ENCODE measurements around the gene CAPSL.
"Not testable (repeated sequence)": the region's sequence is repeated elsewhere in the genome, so short reads cannot be mapped to it uniquely, and the experiment has no call there.

The CAPSL gene

DNA sequence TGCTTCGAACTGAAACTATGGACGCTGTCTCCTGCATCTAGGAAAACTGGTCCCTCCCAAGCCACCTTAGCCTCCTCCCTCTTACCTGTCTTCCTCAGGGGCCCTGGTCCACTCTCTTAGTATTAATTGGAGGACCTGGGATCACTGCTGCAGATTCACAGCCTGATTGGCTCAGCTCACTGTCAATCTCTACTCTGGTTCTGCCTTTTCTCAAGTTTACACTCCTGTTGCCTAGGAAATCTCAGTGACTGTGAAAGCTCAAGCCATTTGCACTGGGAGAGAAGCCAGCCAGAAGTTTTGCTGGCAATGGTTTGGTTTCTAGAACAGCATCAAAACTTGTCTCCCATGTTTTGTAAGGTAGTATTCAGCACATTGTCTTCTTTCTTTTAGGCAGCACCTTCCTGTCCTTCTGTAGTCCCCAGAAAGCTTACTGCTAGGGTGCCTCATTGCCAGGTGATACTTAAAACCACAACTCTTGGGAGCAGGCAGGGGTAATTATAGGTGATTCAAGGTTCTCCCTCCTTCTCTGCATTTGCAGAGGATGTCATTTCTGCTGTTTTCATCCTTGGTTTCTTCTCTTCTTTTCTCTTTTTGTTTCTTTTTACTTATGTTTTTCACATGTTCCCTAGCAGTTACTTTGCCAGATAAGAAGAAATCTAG is at the start of gene CAPSL:
Gene CAPSL, minus strand, starts transcription at position 55 of the 660 bp plus-strand sequence. CDS start 17,502 bp downstream, outside the sequence.
- DNase-seq (ENCODE audit: low read depth in 4 of 4, low spot score in 1 of 4), result no peak

DNA sequence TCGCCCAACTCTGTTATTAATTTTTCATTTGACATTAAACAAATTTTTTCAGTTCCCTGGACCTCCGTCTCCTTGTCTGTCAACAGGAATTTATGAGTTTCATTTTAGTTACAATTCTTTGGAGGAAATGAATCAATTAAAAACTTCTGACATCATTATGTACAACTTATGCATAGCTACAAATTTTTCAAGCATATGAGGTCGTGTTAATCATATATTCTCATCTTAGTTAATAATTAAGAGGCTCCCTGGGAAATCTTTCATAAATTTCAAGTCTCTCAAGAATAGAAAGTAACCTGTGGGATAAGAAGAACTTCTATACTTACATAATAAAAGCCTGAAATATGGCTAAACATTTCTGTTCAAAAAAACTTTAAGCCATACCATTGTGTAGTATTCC is 49.4 kb upstream of the CAPSL start:
- DNase-seq (ENCODE audit: low read depth in 4 of 4, low spot score in 1 of 4), result no peak

DNA sequence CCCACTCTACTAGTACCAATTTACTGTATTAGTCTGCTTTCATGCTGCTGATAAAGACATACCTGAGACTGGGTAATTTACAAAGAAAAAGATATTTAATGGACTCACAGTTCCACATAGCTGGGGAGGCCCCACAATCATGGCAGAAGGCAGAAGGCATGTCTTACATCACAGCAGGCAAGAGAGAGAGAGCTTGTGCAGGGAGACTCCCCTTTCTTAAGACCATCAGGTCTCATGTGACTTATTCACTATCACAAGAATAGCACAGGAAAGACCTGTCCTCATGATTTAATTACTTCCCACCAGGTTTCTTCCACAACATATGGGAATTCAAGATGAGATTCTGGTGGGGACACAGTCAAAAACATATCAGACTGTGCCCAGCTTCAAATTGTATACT is 41.3 kb upstream of the CAPSL start:
- DNase-seq (ENCODE audit: low read depth in 4 of 4, low spot score in 1 of 4), result no peak

DNA sequence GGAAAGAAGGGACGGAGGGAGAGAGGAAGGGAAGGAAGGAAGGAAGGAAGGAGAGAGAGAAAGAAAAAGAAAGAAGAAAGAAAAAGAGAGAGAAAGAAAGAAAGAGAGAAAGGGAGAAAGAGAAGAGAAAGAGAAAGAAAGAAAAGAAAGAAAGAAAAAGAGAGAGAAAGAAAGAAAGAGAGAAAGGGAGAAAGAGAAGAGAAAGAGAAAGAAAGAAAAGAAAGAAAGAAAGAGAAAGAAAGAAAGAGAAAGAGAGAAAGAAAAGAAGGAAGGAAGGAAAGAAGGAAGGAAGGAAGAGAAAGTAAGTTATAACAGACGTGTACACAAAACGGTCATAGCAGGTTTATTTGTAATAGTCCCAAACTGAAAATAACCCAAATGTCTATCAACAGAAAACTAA is 38.4 kb upstream of the CAPSL start:
- not testable (repeated sequence) for DNase-seq (ENCODE audit: low read depth in 4 of 4, low spot score in 1 of 4)

DNA sequence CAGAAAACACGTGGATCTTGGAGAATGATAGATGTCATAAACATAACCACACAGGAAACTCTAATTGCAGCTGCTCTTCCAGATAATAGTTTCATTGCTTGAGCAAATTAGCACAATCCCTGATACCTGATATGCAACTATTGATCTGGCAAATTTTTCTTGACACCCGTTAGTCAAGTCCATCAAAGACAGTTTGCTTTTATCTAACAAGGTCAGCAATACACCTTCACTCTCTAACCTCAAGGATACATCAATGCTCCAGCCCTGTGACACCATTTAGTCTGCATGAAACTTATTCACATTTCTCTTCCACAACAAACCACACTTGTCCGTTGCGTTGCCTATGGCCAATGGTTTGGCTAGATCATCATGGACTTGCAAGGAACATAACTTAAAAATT is 36.1 kb upstream of the CAPSL start:
- DNase-seq (ENCODE audit: low read depth in 4 of 4, low spot score in 1 of 4), result no peak

DNA sequence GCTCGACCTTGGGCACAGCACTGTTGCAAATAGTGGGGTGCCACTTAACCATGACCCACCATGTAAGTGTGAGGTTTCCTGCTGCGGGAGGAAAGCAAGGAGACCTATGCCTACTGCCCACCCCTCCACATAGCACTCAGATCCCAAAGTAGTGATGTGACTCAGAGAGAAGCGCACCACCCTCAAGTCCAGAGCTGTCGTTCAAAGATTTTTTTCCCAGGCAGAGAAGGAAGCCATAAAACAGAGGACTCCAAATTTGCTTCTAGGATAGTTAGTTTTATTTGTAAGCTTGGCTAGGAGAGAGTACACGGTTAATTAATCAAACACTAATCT is 33.4 kb upstream of the CAPSL start:
- DNase-seq (ENCODE audit: low read depth in 4 of 4, low spot score in 1 of 4), result no peak

DNA sequence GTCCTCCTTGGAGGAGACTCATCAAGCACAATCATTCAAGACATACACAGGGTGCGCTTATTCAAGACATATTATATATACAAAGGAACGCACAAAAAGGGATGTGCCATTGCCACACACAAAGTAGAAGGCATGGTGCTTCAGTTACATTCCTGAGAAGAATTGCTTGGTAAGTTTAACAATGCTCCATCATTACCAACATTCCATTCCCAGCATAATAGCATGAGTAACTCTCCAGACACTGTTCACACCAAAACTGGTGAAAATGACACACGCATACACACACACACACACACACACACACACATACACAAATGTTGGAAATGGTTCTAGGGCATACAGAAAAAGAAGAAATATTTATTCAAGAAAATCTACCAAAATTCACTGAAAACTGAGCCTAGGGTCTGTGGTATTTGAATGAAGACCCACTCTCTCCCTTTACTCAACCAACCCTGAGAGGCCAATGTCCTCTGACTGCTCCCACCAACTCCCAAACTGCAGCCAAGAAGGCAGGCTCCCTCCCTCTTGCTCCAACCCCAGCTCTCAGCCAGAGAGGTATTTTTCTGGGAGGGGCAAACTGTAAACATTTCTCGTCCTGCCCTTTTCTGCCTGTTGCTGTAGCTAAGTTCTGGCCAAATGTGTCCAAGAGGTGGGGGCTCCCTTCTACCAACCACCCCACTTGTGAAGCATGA is 32.9 kb upstream of the CAPSL start:
- no peak for DNase-seq (ENCODE audit: low read depth in 4 of 4, low spot score in 1 of 4)

DNA sequence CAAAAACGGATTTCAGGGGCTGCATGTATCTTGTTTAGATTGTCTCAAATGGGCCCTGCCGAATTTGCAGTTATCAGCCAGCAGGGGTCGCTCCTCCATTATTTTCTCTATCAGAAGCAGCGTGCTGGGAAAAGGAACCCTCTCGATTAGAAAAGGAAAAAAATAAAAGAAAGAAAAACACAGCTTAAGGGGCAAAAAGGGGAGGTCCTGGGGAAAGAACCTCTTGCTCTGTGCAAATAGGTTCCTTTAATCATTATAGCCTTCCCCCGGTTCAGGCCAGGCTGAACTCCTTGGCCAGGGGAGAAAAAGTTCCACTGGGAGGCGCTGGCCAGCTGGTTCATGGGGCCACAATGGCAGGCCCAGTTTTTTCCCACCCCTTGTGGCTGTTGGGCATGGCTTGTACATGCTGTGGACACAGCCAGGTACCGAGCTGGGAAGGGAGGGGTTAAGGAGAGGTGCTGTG is 25.0 kb upstream of the CAPSL start:
- DNase-seq (ENCODE audit: low read depth in 4 of 4, low spot score in 1 of 4), result peak in 1 of 4 experiments; percentile 10

DNA sequence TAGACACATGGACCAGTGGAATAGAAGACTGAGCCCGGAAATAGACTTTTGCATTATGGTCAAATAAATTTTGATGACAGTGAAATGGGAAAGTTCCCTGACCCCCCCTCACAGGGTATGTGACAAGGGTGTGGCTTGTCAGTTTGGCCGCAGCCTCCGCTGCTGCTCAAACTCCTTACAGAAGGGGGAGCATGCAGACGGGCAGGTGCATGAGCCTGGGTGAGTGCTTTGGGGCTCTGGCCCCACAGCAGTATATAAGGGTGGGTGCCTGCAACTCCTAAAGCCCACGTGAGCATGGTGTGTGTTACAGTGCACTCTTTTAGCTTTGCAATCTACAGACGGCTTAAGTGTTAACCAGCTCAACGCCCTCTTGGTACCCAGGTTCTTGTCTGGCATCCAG is 21.9 kb upstream of the CAPSL start:
- DNase-seq (ENCODE audit: low read depth in 4 of 4, low spot score in 1 of 4), result no peak

DNA sequence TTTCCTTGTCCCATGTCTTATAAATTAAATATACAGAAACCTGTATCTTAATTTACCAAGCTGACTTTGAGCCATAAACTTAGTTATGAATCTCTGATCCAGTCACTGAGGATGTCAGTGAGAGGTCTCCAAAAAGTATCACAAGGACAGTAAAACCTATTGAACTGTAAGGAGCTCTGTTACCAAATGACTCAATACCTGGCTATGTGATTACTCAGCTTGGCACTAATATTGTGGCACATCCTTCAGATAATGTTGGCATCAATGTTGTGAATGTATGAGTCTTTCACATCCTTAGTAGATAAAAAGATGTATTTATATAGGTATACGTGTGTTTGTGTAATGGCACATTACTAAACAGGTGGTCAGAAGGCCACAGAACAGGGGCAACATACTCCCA is 18.0 kb upstream of the CAPSL start:
- DNase-seq (ENCODE audit: low read depth in 4 of 4, low spot score in 1 of 4), result no peak

DNA sequence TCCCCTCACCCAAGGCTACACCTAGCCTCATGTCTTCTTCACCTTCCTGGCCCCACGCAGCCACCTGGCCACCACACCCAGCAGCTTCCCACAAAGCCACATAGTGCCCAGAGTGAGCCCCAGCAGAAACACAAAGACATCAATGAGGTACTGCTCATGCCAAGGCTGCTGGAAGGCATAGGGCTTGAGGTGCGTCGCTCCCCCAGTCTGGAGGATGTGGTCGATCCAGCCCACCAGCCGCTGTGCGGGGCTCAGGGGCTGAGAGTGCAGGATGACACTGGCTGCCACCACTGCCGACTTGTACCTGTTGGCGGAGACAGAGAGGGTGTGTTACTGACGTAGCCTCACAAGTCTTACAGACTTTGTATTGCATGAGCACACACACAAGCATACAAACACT is 15.8 kb upstream of the CAPSL start:
- DNase-seq (ENCODE audit: low read depth in 4 of 4, low spot score in 1 of 4), result no peak

DNA sequence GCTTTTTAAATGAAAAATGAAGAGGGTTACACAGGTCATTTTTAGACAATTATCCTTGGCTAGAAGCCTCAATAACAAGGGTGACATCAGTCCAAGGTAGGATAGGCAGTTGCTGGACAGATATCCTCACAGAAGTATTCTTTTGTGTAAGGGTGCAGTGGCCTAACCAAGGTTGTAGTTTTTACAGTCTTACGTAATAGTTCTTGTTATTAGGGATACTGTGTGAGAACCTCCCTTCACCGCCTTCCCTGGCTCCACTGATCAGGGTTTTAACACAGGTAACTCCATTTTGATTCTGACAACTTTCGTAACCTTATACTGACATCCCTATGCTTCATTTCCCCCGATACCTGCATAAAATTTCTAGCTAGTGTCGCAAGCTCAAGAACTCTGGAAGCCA is 8.7 kb upstream of the CAPSL start:
- no peak for DNase-seq (ENCODE audit: low read depth in 4 of 4, low spot score in 1 of 4)

DNA sequence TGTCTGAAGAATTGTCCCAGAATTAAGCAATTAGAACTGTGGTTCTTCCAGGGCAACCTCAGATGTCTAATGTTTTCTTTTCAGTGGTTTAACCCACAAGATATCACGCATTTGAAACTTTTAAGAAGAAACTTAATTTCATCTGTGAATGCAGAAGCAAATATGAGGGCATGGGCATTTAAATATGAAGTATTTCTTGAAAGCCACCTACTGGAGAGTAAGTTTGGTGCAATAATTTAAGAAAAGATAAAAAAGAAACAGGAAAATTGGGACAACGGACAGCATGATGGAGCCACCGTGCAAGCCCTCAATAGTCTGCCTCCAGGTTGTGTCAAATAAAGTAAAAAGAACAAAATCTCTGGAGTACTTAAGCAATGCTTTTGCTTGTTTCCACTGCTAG is 1.2 kb upstream of the CAPSL start:
- DNase-seq (ENCODE audit: low read depth in 4 of 4, low spot score in 1 of 4), result no peak

DNA sequence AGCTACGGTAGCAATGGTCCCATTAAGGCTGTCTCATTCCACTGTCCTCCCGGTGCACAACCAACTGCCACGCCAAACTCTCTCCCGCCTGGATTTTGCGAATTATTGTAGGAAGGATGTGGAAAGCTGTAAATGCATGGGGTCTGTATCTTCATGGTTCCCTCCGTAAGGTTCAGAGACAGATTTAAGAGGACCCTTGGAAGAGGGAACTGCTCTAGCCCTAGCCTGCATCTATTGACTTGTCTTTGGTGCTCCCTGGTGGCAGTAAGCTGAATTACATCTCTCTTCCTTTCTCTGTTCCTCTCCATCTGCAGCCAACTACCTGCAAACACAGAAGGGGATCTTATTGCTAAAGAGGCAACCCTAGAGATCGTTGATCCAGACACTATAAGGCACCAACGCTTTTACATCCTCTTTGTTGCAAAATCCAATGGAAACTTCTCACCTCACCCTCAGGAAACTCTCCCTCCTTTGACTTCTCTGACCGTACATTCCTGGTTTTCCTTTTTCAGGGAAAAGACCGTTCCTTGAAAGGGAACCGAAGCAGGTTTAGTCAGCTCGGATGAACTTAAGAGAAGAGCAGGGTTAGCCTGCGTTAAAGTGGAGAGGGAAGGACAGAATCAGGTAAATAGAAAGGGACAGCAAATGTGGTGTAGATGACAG is 11.9 kb downstream of the CAPSL start:
- DNase-seq (ENCODE audit: low read depth in 4 of 4, low spot score in 1 of 4), result peak in 2 of 4 experiments; percentile 61 to 62

DNA sequence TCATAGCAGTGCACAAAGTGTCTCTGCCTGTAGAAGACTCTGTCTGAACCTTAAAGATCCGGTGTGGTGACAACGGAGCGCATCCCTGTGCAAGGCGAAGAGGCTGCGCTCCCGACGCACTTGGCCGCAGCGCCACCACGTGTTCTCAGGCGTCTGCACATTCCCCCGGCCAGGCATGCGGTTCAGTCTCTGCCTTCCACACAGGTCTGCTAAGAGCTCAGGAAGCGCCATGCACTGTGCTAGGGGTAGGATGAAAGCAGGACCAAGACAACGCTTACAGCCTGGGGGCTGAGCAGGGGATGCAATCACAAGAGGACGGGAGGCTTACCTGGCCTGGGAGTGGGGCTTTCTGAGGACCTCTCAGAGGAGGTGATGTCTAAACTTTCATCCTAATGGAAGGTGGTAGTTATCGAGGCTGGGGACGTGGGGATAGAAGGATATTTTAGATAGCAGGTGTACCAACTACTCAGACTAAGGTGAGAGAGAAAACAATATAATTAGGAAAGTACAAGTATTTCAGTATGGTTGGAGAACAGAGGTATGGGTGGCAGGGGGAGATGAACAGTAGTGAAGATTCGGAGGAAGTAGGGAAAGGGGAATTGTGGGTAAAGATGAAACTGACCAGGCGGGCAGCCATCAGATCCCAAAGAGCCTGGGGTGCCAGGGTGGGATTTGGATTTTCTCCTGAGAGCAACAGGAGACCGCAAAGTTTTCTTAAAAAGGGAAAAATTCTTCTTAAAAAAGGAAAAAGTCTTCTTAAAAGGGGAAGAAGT is 13.3 kb downstream of the CAPSL start:
- peak; percentile 64 to 81 (median 72) for DNase-seq (ENCODE audit: low read depth in 4 of 4, low spot score in 1 of 4)

DNA sequence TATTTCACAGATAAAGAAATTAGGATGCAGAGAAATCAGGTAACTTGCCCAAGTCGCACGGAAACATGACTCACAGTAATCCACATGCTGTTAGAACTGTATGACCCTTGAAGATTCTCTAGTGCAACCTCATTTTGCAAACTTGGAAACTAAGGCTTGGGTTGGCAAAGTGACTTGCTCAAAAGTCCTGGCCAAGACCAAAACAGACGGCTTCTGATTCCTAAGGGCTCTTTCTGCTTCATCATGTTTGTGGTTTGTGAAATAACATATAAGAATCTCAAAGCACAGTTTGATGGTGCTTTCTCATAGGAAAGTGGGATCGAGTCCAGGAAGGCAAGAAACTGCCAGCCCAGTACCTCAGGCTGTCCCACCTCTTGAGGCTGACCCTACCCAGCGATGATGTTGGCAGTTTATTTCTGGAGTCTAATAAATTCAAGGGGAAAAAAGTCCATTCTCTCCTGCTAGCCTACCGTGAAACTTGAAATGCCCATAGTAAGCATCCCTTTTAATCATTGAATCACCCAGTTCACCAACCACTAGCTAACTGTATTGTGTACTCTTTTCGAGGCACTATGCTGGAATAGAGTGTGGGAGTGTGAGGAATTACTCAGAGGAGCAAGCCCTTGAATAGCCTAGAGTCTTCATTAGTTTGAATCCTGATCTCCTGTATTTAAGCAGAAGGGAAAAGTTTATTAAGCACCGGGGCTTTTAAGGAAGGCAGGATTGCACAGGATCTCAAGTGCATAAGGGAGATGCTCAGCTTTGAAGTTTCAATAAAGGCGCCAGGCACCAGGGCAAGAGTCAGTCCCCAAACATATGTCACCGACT is 14.1 kb downstream of the CAPSL start:
- no peak for DNase-seq (ENCODE audit: low read depth in 4 of 4, low spot score in 1 of 4)

DNA sequence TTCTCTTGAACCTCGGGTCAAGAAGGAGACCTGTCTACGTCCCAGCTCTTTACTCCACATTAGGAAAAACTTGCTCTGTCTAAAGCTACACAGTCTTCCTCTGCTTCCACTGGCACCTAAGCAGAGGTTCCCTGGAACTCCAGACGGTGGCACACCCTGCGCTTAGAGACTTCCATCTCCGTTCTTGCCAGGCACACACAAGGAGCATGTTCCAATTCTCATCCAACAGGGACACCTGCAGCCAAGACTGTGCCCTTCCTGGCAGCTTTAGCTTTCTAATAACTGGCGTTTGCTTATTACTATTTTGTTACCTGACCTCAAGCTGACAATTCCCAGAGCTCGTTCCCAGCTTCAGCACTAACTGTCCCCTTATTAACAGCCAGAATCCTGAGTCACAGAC is 16.0 kb downstream of the CAPSL start:
- DNase-seq (ENCODE audit: low read depth in 4 of 4, low spot score in 1 of 4), result no peak

DNA sequence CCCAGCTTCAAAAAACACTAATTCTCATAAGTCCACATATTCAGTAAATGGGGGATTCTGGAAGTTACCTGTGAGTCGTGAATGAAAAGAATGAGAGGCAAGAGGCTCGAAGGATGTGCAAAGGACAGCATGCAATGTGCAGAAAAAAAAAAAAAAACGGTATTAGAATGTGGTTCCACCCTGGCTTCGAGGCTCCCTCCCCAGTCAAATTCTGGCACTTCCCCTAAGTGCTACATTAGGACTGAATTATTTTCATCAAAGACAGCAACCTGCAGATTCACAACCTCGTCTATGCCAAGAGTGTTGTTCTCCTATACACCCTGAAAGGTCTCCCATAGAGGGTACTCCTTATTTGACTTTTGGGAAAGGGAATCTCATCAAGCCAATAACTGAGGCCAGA is 16.5 kb downstream of the CAPSL start:
- DNase-seq (ENCODE audit: low read depth in 4 of 4, low spot score in 1 of 4), result no peak

DNA sequence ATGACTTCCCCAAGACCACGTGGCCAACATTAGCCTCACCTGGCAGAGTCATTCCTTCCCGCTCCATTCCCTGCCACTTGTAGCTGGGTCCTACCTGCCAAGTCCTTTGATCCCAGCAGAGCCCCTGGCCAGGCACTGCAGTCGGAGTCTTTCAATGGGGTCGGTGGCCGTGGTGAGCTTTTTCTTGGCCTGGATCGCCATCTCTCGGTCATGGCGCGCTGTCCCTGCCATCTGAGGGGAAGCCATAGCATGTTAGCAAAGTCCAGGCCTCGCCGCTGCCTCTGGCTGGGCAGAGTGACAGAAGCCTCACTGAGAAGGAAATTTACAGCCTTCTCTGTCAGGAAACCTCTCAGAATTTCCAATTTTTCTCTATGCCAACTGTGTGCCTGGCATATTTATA is 17.5 kb downstream of the CAPSL start:
- DNase-seq (ENCODE audit: low read depth in 4 of 4, low spot score in 1 of 4), result no peak

DNA sequence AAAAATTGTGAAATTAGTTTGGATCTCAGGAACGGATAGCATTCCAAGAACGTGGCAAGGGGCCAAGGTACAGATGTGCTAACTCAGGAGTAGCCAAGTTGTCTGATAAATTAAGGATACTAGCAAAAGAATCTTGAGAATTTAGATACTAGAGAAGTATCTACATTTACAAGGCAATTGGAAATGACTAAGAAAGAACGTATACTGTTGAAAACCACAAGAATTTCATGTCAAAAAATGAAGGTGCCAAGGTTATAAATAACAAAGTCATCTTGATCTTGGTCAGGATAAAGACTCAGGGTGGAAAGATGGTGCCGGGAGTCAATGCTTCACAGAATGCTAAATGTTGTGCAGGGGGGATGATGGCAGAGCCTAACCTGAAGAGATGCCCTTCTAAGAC is 19.2 kb downstream of the CAPSL start:
- DNase-seq (ENCODE audit: low read depth in 4 of 4, low spot score in 1 of 4), result no peak

DNA sequence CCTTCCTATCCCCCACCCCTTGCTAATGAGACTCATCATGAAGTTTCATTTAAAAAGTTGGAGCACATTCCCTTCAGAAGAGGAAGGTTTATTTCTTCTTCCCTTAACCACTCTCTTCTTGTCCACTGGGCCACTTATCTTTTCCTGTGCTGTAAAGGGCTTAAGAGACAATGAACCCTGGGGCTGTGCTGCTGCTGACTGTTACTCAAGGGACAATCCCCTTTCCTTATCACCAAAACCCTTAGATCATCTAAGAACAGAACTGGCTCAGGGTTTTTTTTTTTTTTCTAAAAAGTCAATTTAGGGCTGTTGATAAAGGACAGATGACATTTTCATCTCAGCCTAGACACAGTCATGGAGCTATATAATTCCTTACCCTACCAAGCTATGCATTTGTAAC is 29.6 kb downstream of the CAPSL start:
- DNase-seq (ENCODE audit: low read depth in 4 of 4, low spot score in 1 of 4), result no peak
